ENCODE data around the gene IGF2BP2.
"Not testable (repeated sequence)": the region's sequence is repeated elsewhere in the genome, so short reads cannot be mapped to it uniquely, and the experiment has no call there.

The IGF2BP2 gene

DNA sequence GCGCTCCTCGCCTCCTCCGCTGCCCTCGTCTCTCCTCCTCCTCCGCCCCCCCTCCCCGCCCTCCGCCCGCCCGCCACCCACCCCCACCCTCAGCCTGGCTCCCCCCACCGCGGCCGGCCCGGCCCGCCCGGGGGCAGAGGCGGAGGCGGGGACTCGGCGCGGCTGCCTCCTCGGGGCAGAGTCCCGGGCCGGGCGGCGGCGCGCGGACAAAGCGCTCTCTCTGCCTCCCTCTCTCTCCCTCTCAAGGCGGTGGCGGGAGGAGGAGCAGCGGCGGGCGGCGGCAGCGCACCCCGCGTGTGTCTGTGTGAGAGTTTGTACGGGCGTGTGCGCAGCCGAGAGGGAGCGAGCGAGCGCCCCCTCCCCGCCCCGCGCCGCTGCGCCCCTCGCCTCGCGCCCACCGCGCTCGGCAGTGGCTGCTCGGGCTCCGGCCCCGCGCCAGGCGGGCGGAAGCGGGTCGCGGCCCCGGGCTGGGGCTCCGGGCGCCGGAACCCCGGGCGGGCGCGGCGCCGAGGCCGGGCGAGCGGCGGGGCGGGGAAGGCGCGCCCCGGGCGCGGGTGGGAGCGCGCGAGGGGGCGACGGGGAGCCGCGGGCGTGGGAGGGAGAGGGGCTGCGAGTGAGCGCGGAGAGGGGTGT lies at the start of gene IGF2BP2:
TSS of gene IGF2BP2 (minus strand) at position 37 of the 633 bp plus-strand sequence. CDS start 82 bp downstream, outside the sequence.
- DNase-seq (ENCODE audit: low read depth, low spot score) = peak; percentile 59

DNA sequence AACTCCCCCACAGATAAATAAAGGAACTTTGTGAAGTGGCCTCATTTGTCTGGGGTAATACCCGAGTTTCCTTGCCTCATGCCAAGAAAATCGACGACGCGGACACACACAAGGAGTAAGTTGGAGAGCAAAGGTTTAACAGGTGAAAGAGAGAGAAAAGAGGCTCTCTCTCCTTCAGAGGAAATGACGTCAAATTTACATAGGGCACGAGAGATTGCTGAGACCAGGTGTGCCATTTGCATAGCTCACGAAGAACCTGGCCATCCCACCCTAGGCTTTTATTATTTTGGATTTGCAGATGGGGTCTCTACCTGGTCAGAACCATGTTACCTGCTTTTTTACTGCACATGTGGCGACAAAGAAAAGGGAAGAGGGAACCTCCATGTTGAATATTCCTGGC lies 49.3 kb upstream of the IGF2BP2 start:
- DNase-seq (ENCODE audit: low read depth, low spot score) = no peak

DNA sequence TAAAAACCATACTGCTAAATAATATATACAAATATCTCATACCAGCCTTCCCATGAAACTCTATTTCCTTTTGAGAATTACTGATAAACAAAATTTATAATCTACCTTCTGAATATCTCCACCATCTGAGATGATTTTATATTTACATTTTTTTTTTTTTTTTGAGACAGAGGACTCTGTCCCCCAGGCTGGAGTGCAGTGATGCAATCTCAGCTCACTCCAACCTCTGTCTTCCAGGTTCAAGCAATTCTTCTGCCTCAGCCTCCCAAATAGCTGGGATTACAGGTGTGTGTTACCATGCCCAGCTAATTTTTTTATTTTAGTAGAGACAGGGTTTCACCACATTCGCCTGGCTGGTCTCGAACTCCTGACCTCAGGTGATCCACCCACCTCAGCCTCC lies 42.8 kb upstream of the IGF2BP2 start:
- DNase-seq (ENCODE audit: low read depth, low spot score) = no peak

DNA sequence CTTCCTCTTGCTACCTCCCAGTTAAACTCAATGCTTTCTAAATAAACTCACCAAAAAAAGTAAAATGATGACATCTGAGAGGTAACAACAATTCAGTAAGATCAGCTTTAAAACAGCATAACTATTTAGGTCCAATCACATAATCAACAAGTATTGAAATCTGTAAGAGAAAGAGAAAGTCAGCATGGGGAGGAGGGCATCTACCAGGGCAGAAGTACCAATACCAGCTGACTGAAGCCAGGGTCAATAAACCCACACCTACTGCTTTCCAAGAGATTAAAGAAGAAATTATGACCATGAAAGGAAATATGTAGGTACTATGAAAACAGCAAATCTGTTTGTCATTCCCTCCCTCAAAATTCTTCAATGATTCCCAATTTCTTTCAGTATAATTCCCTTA lies 42.2 kb upstream of the IGF2BP2 start:
- no peak for DNase-seq (ENCODE audit: low read depth, low spot score)

DNA sequence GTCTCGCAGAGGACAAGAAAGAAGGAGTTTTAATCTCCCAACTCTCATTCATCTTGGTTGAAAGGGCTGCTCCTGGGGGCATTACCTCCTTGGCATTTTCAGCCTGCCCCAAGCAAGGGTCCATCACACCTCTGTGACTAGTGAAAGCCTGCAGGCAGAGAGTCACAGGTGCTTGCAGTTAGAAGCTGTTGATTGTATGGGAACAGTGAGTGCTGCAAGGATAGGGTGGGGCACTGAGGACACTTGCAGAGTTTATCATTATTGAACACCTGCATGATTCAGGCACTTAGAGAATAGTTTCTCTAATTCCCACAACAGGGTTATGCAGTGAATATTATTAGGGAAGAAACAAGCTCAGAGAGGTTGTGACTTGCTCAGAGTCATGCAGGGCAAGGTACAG lies 41.7 kb upstream of the IGF2BP2 start:
- no peak for DNase-seq (ENCODE audit: low read depth, low spot score)

DNA sequence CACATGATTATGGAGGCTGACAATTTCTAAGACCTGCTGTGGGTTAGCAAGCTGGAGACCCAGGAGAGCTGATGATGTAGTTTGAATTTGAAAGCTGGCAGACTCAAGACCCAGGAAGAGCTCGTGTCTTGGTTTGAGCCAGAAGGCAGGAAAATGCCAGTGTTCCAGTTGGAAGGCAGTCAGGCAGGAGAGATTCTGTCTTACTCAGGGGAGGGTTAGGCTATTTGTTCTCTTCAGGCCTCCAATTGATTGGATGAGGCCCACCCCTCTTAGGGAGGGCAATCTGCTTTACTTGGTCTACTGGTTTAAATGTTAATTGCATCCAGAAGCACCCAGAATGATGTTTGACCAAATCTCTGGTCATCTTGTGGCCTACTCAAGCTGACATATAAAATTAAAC lies 40.4 kb upstream of the IGF2BP2 start:
- DNase-seq (ENCODE audit: low read depth, low spot score) = no peak

DNA sequence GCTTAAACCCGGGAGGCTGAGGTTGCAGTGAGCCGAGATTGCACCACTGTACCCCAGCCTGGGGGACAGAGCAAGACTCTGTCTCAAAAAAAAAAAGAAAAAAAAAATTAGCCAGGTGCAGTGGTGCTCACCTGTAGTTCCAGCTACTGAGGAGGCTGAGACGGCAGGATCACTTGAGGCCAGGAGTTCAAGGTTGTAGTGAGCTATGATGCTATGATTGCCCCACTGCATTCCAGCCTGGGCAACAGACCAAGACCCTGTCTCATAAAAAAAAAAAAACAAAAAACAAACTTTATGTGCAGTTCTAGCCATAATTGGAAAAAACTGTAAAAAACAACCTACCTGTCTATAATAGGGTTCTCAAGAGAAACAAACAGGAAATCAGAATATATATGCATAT lies 39.9 kb upstream of the IGF2BP2 start:
- no peak for DNase-seq (ENCODE audit: low read depth, low spot score)

DNA sequence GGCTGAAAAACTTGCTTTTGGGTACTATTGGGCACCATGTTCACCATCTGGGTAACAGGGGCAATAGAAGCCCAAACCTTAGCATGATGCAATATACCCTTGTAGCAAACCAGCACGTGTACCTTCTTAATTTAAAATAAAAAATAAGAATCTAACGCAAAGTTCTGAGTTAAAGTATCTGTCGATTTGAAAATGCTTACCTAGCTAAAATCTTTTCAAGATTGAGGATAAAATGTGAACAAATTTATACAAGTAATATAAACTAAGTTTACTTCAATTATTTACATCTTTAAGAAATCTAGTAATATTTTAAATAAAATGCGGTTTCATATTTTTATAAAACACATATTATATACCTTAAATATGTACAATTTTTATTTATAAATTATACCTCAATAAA lies 38.1 kb upstream of the IGF2BP2 start:
- no peak for DNase-seq (ENCODE audit: low read depth, low spot score)

DNA sequence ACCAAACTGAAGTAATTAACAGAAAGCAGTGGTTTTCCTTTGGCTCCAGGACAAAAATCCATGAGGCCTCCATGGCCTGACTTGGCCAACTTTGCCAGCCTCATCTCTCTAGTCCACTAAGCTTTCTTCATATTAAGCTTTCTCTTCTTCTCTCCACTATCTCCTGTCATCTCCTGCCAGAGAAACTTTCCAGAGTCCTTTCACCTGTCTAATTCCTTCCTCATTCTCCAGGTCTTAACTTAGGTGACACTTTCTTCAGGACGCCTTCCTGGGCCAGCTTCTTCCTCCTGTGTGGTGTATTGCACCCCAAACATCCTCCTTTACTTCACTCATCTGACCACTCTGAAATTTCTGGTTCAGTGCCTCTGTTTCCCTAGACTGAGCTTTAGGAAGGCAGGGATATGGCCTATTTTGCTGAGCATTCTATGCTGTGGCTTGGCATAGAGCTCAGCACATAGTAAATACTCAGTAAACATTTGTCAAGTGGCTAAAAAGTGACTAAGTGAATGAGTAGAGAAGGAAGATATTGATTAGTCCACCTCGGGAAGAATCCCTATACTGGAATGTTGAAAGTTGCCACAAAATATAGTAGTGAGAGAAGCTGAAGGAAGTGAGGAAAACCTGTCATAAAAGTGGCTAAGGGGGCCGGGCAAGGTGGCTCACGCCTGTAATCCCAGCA lies 34.6 kb upstream of the IGF2BP2 start:
- DNase-seq (ENCODE audit: low read depth, low spot score) = no peak

DNA sequence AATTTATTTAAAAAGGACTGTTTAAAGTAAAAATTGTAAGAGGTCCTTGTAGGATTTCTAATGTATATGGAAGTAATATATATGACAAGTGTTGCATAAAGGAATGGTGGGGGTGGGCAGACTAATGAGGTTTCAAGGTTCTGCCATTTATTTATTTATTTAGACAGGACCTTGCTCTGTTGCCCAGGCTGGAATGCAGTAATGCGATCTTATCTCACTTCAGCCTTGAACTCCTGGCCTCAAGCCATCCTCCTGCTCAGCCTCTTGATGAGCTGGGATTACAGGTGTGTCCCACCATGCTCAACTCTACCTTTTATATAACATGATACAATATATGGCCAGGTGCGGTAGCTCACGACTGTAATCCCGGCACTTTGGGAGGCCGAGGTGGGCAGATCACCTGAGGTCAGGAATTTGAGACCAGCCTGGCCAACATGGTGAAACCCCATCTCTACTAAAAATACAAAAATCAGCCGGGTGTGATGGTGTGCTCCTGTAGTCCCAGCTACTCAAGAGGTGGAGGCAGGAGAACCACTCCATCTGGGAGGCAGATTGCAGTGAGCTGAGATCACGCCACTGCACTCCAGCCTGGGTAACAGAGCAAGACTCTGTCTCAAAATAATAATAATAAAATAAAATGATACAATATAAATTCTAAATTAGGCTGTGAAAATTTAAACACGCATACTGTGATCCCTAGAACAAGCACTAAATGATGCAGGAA lies 33.8 kb upstream of the IGF2BP2 start:
- no peak for DNase-seq (ENCODE audit: low read depth, low spot score)

DNA sequence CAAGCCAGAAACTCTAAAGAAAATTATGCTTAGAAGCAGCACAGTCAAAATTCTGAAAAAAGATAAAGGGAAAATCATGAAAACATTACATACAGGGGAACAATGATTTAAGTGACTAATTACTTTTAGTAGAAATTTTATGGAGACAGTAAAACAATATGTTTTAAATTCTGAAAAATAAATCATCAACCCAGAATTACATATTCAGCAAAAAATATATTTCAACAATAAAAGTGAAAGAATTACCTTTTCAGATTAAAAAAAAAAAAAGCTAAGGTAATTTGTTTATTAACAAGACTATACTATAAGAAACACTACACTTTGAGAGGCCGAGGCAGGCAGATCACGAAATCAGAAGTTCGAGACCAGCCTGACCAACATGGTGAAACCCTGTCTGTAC lies 32.4 kb upstream of the IGF2BP2 start:
- no peak for DNase-seq (ENCODE audit: low read depth, low spot score)

DNA sequence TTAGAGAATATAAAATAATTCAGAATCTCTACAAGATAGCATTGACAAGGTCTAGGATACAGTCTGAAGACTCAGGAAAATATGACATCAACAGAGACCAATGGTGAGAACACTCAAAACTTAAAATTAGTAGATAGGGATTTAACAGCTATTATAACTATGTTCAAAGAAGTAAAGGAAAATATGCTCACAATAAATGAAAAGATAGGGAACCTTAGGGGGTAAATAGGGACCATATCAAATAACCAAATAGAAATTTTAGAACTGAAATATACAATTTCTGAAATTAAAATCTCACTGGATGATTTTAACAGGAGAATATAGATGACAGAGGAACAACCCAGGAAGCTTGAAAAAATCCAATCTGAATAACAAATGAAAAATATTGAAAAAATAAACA lies 31.8 kb upstream of the IGF2BP2 start:
- DNase-seq (ENCODE audit: low read depth, low spot score) = no peak

DNA sequence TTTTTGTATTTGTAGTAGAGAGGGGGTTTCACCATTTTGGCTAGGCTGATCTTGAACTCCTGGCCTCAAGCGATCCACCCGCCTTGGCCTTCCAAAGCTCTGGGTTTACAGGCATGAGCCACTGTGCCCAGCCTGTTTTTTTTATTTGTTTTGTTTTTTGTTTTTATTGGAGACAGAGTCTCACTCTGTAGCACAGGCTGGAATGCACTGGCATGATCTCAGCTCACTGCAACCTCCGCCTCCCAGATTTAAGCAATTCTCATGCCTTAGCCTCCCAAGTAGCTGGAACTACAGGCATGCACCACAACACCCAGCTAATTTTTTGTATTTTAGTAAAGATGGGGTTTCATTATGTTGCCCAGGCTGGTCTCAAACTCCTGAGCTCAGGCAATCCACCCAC lies 28.9 kb upstream of the IGF2BP2 start:
- not testable (repeated sequence) for DNase-seq (ENCODE audit: low read depth, low spot score)

DNA sequence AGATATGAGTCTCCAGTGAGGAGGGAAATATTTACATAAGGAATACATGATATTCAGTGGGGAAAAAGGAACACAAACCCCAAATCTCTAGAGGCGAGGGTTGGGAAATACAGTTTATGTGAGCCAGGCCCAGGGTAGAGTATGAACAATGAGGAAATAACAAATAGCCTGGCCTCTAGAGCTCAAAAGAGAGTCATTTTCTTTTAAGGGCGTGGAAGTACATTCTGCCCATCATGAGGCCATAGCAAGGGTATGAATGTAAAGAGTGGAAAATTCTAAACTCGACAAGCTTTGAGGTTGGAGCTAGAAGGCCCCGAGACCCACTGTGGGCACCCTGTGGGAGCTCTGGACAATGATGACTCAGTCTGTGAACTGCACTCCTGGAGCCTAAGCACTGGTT lies 27.8 kb upstream of the IGF2BP2 start:
- DNase-seq (ENCODE audit: low read depth, low spot score) = peak; percentile 56

DNA sequence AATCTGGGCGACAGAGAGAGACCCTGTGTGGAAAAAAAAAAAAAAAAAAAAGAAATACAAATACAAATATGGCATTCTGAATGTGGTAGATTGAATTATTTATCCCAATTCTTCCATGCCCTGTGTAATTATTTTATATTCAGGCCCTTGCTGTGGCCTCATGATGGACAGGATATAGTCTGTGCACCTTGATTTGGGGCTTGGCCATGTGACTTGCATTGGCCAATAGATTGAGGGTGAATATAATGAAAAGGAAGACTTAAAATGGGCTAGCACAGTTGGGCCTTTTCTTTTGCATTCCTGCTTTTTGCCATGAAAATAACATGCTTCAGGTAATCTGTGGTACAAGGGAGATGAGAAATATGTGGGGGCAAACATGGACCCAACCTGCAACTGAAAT lies 27.1 kb upstream of the IGF2BP2 start:
- no peak for DNase-seq (ENCODE audit: low read depth, low spot score)

DNA sequence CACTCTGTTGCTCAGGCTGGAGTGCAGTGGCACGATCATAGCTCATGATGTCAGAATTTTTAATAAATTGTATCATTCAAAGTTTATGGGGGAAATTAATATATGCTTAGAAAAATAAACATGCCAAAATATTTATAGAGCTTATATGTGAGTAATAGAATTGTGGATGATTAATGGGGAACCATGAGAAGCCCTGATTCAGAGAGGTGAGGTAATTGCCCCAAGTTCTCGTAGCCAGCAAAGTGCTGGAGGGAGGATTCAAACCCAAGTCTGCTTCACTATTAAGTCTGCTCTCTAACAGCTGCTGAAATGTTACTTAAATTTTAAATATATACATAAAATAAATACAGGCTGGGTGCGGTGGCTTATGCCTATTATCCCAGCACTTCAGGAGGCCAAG lies 26.2 kb upstream of the IGF2BP2 start:
- DNase-seq (ENCODE audit: low read depth, low spot score) = no peak

DNA sequence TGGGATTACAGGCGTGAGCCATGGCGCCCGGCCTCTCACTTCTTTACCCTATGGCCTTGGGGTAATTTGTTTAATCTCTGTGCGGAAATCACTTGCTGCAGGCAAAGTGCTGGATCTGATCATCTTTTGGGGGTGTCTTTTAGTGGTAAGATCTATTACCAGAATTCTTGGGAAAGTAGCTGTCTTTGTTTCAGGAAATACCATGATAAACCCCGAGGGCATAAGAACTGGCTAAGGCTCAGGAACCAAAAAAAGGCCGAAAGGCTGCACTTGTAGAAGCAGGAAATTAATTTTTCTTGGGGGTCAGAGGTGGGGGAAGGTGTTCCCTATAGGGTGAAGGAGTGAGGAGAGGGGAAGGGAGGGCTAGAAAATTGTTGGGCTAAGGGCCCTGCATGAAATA lies 22.7 kb upstream of the IGF2BP2 start:
- DNase-seq (ENCODE audit: low read depth, low spot score) = no peak

DNA sequence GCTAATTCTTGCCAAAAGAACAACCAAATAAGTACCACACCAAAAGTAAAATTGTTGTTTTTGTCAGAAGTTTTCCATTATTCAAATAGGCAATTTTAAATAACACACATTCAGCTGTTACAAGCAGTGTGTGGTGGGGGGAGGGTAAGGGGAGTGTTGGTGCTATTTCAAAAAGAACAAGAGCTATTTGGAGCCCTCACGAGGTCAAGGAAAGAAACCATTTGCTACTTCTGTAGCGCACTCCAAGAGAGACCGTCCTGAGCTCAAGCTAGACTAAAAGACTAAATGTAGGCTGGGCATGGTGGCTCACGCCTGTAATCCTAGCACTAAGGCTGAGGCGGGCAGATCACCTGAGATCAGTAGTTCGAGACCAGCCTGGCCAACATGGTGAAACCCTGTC lies 21.2 kb upstream of the IGF2BP2 start:
- DNase-seq (ENCODE audit: low read depth, low spot score) = no peak

DNA sequence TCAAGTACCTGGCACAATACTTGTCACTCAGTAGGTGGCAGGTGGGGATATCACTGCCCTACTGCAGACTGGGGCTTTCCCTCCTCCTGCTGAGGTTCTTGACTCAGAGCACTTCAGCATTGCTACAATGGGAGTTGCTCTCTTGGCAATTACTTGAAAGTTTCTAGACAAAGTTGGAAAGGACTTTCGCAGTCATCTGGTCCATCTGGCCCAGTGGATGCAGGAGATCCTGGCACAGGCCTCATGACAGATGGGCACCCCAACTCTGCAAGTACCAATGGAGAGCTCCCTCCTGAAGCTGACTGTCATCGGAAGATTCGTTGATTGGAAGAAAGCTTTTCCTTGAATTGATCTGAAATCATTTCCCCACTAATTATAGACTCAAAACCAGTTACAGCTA lies 19.2 kb upstream of the IGF2BP2 start:
- DNase-seq (ENCODE audit: low read depth, low spot score) = no peak

DNA sequence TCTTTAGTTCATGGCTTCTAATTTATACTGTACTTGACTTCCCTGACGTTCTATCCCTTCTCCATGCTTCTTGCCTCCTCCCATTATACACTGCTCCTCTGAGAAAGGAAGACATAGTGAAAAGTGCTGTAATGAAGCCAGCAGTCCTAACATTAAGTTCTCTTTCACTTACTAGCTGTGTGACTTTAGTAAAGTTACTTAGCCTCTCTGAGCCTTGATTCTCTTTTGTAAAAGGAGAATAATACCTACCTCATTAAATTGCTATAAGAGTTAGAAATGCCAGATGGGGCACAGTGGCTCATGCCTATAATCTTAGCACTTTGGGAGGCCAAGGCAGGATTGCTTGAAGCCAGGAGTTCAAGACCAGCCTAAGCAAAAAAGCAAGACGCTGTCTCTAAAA lies 18.8 kb upstream of the IGF2BP2 start:
- no peak for DNase-seq (ENCODE audit: low read depth, low spot score)

DNA sequence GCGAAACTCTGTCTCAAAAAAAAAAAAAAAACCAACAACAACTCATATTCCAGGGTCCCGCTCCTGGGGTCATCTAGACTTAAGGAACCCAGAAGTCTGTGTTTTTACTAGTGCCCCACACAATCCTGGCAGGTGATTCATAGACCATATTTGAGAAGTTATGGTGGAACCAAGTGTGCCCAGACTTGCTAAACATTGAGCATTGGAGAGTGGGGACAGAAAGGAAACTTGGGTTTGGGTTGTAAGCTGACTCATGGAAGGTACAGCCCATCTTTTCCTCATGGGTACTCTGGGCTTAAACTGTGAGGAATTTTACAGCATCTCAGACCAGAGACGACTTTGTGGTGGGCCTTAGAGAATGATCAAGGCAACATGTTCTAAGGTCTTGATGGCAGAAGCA lies 18.3 kb upstream of the IGF2BP2 start:
- DNase-seq (ENCODE audit: low read depth, low spot score) = no peak

DNA sequence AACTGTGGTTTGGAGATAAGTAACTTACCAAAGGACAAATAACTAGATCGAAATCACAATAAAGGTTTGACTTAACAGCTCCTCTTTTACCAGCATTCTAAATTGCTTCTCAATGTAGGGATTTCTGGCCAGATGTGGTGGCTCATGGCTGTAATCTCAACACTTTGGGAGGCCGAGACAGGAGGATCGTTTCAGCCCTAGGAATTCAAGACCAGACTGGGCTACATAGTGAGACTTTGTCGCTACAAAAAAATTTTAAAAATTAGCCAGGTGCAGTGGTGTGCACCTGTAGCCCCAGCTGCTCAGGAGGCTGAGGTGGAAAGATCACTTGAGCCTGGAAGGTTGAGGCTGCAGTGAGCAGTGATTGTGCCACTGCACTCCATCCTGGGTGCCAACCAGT lies 17.4 kb upstream of the IGF2BP2 start:
- no peak for DNase-seq (ENCODE audit: low read depth, low spot score)

DNA sequence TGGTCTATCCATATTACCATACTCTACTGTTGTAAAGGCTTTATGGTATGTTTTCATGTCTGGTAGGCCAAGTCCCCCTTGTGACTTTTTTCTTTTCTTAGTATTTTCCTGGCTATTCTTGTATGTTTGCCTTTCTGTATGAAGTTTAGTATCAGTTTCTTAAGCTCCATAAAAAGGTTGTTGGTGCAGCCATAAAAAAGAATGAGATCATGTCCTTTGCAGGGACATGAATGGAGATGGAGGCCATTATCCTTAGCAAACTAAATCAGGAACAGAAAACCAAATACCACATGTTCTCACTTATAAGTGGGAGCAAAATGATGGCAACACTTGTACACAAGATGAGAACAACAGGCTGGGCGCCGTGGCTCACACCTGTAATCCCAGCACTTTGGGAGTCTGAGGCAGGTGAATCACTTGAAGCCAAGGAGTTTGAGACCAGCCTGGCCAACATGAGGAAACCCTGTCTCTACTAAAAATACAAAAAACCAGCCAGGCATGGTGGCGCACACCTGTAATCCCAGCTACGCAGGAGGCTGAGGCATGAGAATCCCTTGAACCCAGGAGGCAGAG lies 13.7 kb upstream of the IGF2BP2 start:
- not testable (repeated sequence) for DNase-seq (ENCODE audit: low read depth, low spot score)

All from smooth muscle cell of the brain vasculature (primary cell).